ENCODE data around the gene ALKBH7.

- TF ChIP-seq, protein P1, sequence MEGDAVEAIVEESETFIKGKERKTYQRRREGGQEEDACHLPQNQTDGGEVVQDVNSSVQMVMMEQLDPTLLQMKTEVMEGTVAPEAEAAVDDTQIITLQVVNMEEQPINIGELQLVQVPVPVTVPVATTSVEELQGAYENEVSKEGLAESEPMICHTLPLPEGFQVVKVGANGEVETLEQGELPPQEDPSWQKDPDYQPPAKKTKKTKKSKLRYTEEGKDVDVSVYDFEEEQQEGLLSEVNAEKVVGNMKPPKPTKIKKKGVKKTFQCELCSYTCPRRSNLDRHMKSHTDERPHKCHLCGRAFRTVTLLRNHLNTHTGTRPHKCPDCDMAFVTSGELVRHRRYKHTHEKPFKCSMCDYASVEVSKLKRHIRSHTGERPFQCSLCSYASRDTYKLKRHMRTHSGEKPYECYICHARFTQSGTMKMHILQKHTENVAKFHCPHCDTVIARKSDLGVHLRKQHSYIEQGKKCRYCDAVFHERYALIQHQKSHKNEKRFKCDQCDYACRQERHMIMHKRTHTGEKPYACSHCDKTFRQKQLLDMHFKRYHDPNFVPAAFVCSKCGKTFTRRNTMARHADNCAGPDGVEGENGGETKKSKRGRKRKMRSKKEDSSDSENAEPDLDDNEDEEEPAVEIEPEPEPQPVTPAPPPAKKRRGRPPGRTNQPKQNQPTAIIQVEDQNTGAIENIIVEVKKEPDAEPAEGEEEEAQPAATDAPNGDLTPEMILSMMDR (IDR thresholded peaks at IDR 0.05) = no peak
- TF ChIP-seq POLR2A (IDR thresholded peaks at IDR 0.05) = no peak
Observed at GRCh38 chr19:6359568-6360341, 12.8 kb upstream of the ALKBH7 start.

Data from suprapubic skin (tissue), 3 donors.